ENCODE measurements around the gene FAM174C.

DNA sequence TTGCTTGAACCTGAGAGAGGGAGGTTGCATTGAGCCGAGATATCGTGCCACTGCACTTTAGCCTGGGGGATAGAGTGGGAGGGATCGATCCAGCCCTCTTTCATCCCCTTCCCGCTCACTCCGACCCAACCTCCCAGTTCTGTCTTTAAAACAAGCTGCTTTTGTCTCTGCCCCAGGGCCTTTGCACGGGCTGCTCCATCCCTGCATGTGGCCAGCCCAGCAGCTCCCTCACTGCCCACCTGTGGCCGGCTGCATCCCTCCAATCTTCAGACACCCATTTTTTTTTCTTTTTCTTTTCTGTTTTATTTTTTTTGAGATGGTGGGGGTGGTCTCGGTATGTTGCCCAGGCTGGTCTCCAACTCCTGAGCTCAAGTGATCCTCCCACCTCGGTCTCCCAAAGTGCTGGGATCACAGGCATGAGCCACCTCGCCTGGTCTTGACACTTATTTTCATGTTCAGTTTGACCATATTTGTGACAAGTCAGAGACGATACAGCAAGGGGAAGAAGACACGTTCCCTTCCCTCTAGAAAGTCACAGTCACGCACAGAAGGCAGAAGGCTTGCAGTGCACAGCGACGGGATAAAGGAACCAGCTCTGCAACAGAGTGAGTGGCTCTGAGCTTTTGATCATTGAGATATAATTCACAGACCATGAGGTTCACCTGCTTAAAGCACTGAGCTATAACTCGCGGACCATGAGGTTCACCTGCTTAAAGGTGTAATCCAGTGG lies 42.1 kb downstream of the FAM174C start:
- TF ChIP-seq, protein P1, sequence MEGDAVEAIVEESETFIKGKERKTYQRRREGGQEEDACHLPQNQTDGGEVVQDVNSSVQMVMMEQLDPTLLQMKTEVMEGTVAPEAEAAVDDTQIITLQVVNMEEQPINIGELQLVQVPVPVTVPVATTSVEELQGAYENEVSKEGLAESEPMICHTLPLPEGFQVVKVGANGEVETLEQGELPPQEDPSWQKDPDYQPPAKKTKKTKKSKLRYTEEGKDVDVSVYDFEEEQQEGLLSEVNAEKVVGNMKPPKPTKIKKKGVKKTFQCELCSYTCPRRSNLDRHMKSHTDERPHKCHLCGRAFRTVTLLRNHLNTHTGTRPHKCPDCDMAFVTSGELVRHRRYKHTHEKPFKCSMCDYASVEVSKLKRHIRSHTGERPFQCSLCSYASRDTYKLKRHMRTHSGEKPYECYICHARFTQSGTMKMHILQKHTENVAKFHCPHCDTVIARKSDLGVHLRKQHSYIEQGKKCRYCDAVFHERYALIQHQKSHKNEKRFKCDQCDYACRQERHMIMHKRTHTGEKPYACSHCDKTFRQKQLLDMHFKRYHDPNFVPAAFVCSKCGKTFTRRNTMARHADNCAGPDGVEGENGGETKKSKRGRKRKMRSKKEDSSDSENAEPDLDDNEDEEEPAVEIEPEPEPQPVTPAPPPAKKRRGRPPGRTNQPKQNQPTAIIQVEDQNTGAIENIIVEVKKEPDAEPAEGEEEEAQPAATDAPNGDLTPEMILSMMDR (tag by site-specific recombination; IDR thresholded peaks at IDR 0.05): no peak
- TF ChIP-seq ZNF610 (tag by site-specific recombination; IDR thresholded peaks at IDR 0.05; ENCODE audit: borderline replicate concordance): no peak
- TF ChIP-seq, protein P2, sequence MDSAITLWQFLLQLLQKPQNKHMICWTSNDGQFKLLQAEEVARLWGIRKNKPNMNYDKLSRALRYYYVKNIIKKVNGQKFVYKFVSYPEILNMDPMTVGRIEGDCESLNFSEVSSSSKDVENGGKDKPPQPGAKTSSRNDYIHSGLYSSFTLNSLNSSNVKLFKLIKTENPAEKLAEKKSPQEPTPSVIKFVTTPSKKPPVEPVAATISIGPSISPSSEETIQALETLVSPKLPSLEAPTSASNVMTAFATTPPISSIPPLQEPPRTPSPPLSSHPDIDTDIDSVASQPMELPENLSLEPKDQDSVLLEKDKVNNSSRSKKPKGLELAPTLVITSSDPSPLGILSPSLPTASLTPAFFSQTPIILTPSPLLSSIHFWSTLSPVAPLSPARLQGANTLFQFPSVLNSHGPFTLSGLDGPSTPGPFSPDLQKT (IDR thresholded peaks at IDR 0.05; ENCODE audit: borderline replicate concordance, low read depth, low read length): no peak
- TF ChIP-seq ZSCAN30 (tag by site-specific recombination; IDR thresholded peaks at IDR 0.05): no peak
- no peak for TF ChIP-seq ZNF175 (tag by site-specific recombination; IDR thresholded peaks at IDR 0.05)
- TF ChIP-seq, protein P3, sequence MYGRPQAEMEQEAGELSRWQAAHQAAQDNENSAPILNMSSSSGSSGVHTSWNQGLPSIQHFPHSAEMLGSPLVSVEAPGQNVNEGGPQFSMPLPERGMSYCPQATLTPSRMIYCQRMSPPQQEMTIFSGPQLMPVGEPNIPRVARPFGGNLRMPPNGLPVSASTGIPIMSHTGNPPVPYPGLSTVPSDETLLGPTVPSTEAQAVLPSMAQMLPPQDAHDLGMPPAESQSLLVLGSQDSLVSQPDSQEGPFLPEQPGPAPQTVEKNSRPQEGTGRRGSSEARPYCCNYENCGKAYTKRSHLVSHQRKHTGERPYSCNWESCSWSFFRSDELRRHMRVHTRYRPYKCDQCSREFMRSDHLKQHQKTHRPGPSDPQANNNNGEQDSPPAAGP (tag by site-specific recombination; IDR thresholded peaks at IDR 0.05): no peak
- no peak for TF ChIP-seq ZNF133 (tag by site-specific recombination; IDR thresholded peaks at IDR 0.05)
- TF ChIP-seq ZNF660 (tag by site-specific recombination; IDR thresholded peaks at IDR 0.05): no peak
